ENCODE data around the gene PPP1R9A.

DNA sequence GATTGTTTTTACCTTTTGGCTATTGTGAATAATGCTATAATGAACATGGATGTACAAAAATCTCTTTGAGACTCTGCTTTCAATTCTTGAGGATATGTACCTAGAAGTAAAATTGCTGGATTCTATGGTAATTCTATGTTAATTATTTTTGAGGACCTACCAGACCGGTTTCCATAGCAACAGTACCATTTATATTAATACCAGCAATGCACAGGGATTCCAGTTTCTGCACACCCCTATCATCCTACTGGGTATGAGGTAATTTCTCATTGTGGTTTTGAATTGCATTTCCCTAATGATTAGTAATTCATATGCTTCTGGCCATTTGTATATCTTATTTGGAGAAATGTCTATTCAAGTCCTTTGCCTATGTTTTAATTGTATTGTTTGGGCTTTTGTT, 9.9 kb upstream of the PPP1R9A start:
- TF ChIP-seq, protein P1, sequence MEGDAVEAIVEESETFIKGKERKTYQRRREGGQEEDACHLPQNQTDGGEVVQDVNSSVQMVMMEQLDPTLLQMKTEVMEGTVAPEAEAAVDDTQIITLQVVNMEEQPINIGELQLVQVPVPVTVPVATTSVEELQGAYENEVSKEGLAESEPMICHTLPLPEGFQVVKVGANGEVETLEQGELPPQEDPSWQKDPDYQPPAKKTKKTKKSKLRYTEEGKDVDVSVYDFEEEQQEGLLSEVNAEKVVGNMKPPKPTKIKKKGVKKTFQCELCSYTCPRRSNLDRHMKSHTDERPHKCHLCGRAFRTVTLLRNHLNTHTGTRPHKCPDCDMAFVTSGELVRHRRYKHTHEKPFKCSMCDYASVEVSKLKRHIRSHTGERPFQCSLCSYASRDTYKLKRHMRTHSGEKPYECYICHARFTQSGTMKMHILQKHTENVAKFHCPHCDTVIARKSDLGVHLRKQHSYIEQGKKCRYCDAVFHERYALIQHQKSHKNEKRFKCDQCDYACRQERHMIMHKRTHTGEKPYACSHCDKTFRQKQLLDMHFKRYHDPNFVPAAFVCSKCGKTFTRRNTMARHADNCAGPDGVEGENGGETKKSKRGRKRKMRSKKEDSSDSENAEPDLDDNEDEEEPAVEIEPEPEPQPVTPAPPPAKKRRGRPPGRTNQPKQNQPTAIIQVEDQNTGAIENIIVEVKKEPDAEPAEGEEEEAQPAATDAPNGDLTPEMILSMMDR (IDR thresholded peaks at IDR 0.05), result no peak
- TF ChIP-seq POLR2A (IDR thresholded peaks at IDR 0.05; ENCODE audit: low read depth), result no peak
- no peak for TF ChIP-seq POLR2AphosphoS5 (IDR thresholded peaks at IDR 0.05)
- TF ChIP-seq EP300 (IDR thresholded peaks at IDR 0.05), result no peak

Data from esophagus muscularis mucosa (tissue), 4 donors.